Measurements from ENCODE around the gene KCNIP2.

The KCNIP2 gene

DNA sequence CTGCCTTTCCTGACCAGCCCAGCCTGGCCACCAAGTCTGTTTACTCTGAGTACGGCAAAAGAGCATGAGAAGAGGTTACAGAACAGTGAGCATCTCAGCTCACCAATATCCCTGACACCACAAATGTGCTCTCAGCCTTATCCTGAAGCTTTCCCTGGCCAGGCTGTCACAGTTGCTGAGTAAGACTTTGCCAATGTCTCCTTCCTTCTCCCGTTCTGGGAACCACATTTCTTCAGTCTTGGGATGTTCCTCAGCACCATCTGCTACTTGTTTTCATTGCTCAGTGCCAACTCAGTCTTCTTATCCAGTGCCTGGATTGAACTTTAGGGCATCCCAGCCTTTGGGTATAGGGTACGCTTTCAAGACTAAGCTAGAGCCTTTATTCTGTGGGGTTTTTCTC, 7.1 kb upstream of the KCNIP2 start:
- no peak for DNase-seq

DNA sequence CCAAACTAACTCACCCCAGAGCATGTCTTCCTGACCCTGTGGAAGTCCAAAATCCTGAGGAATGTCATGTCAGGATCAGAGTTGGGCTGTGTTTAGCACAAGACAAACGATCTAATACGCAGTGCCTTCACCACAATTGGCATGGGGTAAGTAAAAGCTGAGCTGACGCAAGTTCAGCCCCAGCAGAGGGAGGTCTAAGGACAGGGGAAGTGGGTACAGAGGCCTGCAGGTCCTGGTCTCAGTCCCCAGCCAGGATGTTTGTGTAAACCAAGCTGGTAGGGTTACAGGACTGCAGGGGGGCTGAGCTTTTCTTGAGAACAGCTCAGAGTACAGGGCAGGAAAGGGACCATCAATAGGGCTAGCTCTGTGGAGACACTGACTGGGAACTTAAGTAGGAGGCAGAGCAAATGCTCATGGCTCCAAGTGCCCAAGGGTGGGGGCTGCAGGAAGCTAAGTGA, 5.3 kb upstream of the KCNIP2 start:
- DNase-seq: no peak

DNA sequence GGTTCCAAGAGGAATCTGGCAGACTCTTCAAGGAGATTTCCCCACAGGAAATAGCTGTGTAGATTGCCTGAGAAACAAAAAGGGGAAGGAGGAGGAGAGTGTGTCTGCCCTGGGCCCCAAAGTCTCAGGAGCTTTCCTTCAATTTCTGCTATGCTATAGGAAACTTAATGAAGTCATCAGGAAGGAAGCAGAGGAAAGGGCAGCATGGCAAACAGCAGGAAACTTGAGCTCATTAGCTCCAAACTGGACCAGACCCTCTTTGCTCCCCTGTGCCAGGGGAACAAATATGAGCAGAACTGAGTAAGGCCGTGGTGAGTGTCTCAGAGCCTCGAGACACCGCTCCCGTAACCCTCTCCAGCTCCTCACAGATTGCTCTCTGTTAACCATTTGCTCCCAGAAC, 4.8 kb upstream of the KCNIP2 start:
- no peak for DNase-seq

DNA sequence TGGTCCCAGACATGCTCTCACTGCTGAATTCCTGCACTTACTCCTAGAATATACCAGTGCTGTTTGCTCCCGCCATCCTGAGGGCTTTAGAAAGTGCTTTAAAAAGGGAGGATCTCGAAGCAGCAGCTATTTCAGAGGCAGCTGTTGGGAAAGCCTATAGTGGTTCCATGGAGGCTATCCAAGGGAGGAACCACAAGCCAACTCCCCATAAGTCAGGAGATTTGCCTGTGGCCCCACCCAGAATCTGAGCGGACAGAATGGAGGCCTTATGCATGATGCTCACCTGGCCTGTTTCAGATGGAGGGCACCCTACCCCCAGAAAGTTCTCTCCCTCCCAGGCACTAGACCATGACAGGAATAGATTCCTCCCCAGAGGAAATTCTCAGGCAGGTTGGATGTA, 2.3 kb upstream of the KCNIP2 start:
- DNase-seq: no peak

DNA sequence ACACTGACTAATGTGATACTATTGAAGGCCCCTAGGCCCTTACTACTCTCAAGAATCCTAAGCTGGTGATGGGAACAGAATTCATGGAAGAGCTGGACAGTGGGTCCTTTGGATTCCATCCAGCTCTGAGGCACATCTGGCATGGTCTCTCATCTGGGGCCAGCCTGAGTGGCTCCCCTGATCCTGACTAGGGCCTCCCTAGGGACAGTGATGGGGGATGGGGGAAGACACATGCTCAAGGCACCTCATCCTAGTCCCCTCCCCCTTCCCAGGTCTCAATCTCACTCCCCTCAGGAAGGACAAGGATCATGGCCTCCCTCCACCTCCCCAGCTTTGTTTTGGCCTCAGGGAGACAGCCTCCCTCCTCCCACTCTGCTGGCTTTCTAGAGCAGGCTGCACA, 1.8 kb downstream of the KCNIP2 start:
- DNase-seq: no peak

DNA sequence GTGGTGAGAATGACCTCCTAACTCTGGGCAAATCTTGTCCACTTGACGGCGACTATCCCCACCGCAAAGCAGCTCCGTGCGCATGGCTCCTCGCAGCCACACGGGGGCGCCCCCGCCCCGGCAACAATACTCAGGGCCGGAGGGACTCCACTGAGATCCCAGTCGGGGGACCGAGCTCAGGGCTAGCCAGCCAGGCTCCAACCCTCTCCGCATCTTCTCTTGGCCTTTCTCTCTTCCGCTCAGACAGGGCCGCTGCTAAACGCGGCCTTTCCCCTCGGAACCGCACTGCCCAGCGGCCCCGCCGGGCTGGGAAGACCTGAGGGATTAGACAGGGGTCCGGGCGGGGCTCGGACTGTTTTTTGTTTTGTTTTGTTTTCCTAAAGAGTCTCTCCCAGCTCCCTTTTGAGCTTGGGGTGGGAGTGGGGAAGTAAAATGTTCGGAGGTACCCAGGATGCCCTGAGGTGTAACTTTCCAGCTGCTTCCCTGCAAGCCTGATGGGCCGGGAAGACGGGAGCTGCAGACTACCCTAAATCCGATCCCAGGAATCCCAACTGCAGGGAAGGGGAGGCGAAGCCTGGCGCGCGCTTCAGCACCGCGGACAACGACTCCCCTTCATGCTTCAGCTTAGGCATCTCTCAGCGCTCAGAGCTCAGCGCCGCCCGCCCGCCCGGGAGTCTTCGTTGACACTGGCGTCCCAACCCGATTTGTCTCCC, 2.7 kb downstream of the KCNIP2 start:
- DNase-seq: peak; percentile 79

DNA sequence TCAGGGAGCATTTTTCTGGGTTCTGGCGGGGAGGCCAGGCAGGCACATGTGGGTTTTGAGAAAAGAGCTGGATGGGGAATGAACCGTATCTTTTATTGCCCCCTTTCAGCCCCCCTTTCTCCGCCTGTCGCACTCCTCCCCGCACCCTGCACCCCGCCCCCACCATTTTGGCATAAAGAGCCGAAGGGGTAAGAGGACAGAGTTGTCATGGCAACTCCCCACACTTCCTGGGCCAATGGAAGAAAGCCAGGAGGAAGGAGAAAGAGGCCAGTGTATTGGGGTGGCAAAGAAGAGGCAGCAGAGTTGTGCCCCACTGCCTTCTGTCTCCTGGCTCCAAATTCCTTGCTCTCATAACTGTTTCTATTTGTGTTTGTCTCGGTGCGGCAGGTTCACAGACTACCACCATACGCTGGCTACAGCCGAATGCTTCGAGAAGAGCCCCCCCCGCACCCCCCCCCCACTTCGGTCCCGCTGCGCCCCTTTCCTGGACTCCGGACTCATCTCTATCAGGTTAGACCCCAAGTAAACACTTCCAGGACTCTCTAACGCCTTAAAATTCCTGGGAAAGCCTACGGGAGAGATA, 3.4 kb downstream of the KCNIP2 start:
- peak; percentile 49 for DNase-seq

DNA sequence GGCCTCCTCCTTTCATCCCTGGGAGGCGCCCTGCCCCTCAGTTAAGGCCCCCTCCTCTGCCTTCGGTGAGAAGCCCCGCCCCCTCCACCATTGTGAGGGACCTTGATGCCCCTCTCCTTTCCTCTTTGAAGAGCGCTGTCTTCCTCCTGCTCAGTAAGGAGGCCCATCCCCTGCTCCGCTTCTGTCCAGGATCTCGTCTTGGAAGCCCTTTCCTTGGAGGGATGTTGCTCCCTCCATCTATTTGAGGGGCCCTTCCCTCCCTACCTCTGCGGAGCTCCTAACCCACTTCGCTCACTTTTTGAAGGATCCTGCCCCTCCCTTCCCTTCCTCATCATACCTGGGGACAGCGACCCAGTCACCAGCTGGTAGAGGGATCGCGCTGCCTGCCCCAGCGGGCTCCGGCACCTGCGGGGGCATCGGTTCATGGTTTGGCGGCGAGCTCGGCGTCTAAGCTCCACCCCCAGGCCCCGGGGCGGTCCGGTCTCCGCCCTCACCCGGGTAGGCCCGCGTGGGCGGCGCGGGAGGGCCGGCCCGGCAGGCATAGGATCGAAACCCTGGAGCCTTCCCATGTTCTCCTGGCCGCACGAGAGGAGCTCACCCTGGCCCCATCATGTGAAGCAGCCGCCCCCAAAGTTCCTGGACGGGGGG, 4.1 kb downstream of the KCNIP2 start:
- peak; percentile 73 for DNase-seq

DNA sequence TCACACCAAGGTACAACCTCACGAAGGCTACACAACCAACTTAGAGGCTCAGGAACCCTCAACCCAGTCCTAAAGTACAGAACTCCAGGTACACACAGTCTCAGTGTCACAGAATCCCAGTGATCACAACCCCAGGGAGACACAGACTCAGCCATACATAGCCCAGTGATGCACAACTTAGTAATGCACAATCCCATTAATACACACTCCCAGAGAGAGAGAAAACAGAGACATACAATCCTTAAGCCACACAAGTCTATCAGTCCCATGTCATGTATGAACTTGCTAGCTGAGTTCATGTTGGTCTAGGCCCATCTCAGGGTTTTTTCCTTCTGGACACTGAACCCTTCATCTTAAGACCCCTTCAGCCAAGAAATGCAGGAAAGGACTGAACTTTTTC, 4.6 kb downstream of the KCNIP2 start:
- DNase-seq: no peak

DNA sequence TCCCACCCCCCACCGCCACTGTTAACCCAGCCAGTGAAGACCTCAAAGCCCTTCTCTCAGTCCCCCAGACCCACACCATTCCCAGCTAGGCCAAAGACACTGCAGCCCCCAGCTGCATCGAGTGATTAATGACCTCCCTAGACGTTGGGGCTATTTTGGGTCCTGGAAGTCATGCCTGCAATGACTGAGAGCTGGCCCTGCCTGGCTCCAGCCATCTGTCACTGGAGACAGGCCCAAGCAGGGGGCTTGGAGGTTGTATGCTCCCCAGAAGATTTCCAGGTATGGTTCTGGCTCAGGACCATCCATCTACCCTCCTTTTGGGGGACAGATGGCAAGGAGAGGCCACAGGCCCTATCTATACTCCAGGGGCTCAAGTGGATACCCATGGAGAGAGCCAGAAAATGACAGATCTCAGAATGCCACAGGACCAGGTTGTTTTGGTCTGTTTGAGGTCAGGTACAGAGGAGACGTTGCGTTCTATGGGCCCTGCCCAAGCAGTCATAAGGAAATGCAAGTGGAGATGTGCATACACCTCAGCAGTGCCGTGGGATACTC, 5.1 kb downstream of the KCNIP2 start:
- DNase-seq: no peak

DNA sequence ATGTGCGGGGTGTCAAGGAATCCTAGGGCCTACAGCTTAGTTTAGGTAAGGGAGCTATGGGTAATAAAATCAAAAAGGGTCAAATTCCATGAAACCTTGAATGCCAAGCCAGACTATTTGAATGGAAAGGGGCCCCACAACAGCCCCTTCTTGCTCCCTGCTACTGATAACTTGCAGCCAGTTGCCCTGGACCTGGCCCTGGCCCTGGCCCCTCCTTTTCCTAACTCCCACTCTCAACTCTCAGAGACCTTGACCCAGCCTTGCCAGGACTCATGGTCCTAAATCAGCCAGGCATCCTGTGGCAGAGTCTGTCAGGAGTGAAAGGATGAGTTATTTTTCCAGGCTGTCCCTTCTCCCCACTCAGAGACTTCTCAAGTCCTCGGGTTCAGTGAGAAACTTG, 5.9 kb downstream of the KCNIP2 start:
- no peak for DNase-seq

DNA sequence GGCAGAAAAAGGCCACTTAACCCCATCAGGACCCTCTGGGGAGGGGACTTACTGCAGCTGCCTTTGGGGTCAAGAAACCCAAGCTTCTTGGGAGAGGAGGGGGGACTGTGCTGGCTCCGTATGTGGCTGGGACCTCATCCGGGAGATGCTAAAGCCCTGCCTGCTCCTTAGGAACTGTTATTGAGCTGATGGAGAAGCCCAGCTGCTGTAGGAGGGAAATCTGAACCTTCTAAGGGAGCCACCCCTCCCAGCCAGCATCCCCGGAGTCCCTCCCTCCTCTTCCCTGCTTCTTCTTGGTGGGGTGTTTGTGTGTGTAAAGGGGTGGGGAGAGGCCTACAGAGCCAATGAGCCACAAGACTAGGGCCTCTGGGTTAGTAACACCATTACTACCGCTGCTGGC, 8.2 kb downstream of the KCNIP2 start:
- DNase-seq: no peak

DNA sequence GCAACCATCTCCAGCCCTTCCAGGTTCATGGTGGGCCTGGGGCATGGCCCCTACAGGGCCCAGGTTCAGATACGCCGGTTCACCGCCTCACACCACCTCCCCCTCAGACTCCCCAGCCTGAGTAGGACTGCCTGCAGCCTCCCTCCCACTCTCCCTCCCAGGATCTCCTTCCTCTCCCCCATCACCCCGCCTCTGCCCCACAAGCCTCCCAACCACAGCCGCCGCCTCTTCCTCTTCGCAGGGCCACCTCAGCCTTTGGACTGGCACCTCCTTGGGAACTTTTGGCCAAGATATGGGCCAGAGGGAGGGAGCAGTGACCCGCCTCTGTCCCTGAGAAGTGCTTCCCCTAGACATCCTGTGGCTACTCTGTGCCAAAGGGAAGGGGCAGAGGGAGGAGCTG, 9.3 kb downstream of the KCNIP2 start:
- peak; percentile 36 for DNase-seq

DNA sequence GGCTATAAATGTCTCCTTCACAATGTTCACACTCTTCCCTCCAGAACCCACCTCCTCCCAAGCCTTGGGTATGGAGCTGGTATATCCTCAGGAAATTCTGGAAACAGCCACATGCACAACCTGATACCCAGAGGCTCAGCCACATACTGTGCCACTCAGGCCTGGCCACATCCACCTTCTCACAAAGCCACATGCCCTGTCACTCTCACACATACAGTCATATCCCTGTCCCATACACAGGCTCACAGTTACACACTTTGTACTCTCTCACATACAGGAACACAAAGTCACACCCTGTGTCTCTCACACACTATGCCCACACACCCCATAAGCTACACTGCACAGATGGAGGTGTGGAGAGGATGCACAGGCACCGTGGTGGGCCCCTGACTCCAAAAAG, 10.1 kb downstream of the KCNIP2 start:
- no peak for DNase-seq

DNA sequence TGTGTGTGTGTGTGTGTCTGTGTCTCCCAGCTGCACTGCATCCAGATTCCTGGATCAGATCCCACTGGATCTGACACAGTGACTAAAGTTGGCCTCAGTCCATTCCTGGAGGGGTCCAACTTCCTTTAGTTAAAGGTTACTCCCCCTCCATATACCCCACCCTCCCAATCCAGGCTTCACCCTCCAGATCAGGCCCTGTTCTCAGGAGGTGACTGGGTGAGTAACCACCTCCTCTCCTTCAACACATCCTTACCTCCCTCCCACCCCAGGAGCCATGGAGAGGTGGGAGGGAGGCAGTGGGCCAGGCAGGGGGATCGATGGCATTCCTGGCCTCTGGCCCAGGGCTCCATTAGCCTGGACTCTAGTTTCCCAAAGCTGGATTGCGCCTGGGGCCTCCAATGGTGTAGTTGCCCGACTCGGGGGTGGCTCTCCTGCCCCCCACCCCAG, 11.3 kb downstream of the KCNIP2 start:
- no peak for DNase-seq

DNA sequence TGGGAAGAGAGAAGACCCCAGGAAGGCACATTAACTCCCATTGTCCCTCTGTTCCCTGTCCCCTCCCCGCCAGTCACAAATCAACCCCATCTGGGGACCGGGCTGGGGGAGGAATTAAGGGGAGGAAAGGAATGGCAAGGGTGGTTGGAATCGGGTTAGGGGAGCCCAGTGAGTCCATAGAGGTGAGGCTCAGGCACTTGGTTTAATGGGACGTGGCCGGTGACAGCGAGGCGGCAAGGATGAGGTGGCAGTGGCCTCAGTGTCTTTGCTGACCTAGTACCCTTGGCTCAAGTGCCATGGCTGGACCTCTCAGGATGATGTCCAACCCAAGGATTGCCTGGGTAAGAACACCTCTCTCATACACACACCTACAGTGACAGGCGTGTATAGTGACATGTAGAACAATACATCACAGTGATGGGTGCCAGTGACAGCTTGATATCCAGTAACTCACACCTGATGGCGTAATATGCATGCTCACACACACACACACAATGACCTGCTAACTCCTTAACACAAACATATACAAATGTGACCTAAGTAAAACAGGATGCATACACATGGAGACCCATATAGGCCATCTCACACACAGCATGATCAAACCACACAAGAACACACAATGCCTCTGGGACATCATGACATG, 12.3 kb downstream of the KCNIP2 start:
- no peak for DNase-seq

DNA sequence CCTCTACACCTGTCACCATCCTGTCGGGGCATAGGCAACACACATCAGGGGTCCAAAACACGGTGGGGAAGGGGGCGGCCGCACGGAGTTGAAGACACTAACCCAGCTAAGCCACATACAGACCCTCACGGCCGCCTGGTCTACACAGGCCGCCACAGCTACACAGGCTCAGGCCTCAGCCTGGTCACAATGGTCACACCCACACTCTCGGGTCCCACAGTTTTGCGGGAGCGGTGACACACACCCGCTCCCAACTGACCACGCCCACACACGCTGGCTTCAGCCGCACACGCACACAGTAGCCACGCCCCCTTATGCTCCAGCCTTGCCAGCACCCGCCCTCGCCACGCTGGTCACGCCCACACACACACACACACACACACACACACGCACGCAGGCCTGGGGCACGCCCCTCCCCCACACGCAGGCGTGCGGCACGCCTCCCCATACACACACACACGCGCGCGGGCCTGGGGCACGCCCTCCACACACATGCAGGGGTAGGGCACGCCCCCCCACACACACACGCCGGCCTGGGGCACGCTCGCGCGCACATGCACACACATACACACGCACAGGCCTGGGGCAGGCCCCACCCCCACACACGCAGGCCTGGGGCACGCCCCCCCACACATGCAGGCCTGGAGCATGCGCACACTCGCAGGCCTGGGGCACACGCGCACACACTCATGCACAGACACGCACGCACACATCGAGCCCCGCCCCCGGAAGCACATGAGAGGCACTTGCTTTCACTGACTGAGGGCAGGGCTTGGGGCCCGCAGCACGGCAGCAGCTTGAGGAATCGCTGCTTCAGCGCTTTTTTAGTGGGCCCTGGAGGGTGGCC, 13.1 kb downstream of the KCNIP2 start:
- DNase-seq: peak; percentile 95

DNA sequence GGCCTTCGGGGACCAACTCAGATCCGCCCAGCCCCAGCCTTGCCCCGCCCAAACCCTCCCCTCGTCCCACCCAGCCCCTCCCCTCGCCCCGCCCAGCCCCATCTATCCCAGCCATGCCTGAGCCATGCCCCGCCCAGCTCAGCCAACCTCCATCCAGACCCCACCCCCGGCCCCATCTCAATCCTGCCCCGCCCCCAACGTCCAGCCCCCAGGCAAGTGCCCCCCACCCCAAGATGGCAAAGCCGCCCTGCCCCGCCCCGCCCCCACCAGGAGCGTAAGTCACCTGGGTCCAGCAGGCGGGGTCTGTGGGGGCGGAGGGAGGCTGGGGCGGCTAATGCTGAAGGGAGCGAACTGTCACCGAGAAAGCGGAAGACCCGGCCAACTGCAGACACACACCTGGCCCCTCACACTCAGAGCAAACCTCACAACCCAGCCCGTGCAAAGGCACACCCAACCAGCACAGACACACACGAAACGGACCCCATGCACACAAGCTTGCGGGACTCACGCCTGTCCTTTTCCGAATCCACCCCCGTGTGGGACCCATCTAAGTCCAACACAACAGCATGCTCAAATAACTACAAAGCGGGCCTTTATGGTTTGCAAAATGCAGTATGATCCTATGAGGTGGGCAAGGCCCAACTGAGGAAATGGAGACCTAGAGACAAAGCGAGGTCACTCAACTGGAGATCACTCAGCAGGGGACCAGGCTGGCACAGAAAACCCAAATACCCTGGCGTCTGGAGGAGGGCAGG, 13.9 kb downstream of the KCNIP2 start:
- peak; percentile 75 for DNase-seq

DNA sequence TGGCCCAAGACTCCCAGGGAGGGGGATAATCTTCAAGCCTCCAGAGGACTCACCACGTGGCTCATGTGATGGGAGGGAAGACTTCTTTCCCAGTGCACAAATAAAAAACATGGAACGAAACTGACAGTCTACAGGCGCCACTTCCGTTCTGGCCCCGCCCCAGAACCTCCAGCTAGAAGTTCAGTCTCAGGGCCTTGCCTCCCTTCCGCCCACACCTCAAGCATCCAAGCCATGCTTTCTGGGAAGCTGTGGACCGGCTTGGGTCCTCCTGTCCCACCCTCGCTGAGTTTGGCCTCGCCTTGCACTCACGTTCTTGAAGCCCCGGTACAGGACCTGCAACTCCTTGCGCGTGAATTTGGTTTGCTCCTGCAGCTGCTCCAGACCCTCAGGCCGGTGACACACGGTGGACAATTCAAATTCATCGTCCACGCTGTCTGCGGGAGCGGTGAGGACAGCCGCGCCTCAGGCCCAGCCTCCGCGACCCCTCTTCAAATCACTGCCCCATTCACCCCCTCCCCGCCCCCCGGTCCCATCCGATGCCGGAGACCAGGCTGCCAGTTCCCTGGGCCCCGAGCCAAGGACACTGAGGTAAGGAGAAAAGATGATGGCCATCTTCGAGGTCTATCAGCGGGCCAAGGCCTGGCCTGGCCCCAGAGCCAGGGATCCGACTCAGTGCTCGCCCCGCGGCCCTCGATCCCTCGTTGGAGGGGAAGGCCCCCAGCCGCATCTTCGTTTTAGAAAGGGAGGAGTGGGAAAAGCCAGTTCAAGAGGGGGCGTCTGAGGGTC, 14.6 kb downstream of the KCNIP2 start:
- no peak for DNase-seq

DNA sequence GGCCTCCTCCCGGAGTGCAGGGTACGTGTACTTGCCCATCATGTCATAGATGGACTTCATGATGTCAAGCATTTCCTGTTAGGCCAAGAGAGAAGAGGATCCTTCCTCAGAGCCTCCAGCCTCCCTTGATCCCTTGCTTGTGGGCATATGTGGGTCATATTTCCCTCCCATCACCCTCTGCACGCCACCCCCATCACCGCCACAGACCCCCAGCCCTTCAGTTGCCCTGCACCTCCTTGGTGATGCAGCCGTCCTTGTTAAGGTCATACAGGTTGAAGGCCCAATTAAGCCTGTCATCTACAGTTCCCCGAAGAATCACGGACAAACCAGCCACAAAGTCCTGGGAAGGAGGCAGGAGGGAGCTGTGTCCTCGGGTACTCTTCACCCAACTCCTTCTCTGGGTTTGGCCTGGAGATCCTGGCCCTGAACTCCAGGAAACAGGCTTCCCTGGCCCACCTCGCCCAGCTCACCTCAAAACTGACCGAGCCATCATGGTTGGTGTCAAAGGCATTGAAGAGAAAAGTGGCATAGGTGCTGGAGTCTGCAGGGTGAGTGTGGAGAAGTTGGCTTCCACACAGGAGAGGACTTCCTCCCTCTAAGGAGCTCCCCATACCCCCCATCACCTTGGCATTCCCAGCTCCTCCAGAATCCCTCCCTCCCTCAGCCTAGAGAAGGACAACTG, 15.5 kb downstream of the KCNIP2 start:
- no peak for DNase-seq
